GM18861 (cell line): ENCODE data around the gene NUMB.

Source experiments
- ATAC-seq: cut with Tn5 transposase; IDR thresholded peaks from one replicate; pipeline ENCODE4 v1.9.1; 2021; ENCODE audit not compliant: unreplicated experiment

NUMB gene

GRCh38 chr14:73263606-73264005 lies 194.7 kb downstream of the NUMB start:
- no peak for ATAC-seq

GRCh38 chr14:73262427-73263183 lies 195.7 kb downstream of the NUMB start:
- no peak for ATAC-seq

GRCh38 chr14:73261520-73262426 lies 196.6 kb downstream of the NUMB start:
- no peak for ATAC-seq

- no peak for ATAC-seq
These were observed 197.3 kb downstream of the NUMB start for GRCh38 chr14:73261075-73261474.

- no peak for ATAC-seq
These were observed 197.8 kb downstream of the NUMB start for GRCh38 chr14:73260574-73260973.

GRCh38 chr14:73259837-73260236 lies 198.5 kb downstream of the NUMB start:
- no peak for ATAC-seq

- no peak for ATAC-seq
These were observed 199.3 kb downstream of the NUMB start for GRCh38 chr14:73258845-73259611.

- no peak for ATAC-seq
These were observed 200.3 kb downstream of the NUMB start for GRCh38 chr14:73258076-73258475.

- no peak for ATAC-seq
These were observed 202.6 kb downstream of the NUMB start for GRCh38 chr14:73255693-73256225.

GRCh38 chr14:73255005-73255400 lies 203.3 kb downstream of the NUMB start:
- no peak for ATAC-seq

- no peak for ATAC-seq
These were observed 203.9 kb downstream of the NUMB start for GRCh38 chr14:73254247-73255004.

GRCh38 chr14:73253721-73254120 lies 204.6 kb downstream of the NUMB start:
- no peak for ATAC-seq

- no peak for ATAC-seq
These were observed 205.1 kb downstream of the NUMB start for GRCh38 chr14:73253323-73253610.

- ATAC-seq = no peak
These were observed 205.6 kb downstream of the NUMB start for GRCh38 chr14:73252491-73253322.

- ATAC-seq = no peak
These were observed 206.7 kb downstream of the NUMB start for GRCh38 chr14:73251516-73252215.

- ATAC-seq = no peak
These were observed 207.4 kb downstream of the NUMB start for GRCh38 chr14:73250781-73251500.

- ATAC-seq = no peak
These were observed 208.0 kb downstream of the NUMB start for GRCh38 chr14:73250317-73250713.

- no peak for ATAC-seq
These were observed 208.6 kb downstream of the NUMB start for GRCh38 chr14:73249564-73250316.
